Stimulated activated CD4-positive, alpha-beta T cell treated with anti-CD3 and anti-CD28 coated beads, Interleukin-12 subunit alpha, Interleukin-12 subunit beta, amount 100 ng/mL, for 4 hours (primary cell): ENCODE measurements around the gene SFXN5.
"Not testable (repeated sequence)": the region's sequence is repeated elsewhere in the genome, so short reads cannot be mapped to it uniquely, and the experiment has no call there.

Source experiments
- DNase-seq: peaks from one replicate; pipeline ENCODE4 v3.0.0-alpha.2; 2020

Gene SFXN5

GRCh38 chr2:72917138-72917876 is 154.2 kb downstream of the SFXN5 start, which contains the start of gene EMX1:
Gene EMX1, plus strand, starts transcription at chr2:72917519. Its CDS starts 334 bp downstream, at chr2:72917853.
- DNase-seq, result peak; percentile 55

GRCh38 chr2:72916743-72917137 is 154.8 kb downstream of the SFXN5 start:
- no peak for DNase-seq

GRCh38 chr2:72915907-72916742 is 155.4 kb downstream of the SFXN5 start:
- DNase-seq, result peak; percentile 45

GRCh38 chr2:72915320-72915906 is 156.1 kb downstream of the SFXN5 start:
- DNase-seq, result no peak

- DNase-seq, result no peak
Measured at GRCh38 chr2:72914589-72915319, 156.8 kb downstream of the SFXN5 start.

GRCh38 chr2:72914206-72914559 is 157.3 kb downstream of the SFXN5 start:
- DNase-seq, result no peak

- DNase-seq, result no peak
Measured at GRCh38 chr2:72913486-72914205, 157.9 kb downstream of the SFXN5 start.

- DNase-seq, result no peak
Measured at GRCh38 chr2:72911256-72911655, 160.3 kb downstream of the SFXN5 start.

- DNase-seq, result no peak
Measured at GRCh38 chr2:72908741-72909140, 162.8 kb downstream of the SFXN5 start.

- not testable (repeated sequence) for DNase-seq
Measured at GRCh38 chr2:72907369-72907768, 164.1 kb downstream of the SFXN5 start.

- DNase-seq, result no peak
Measured at GRCh38 chr2:72901426-72901825, 170.1 kb downstream of the SFXN5 start.

- no peak for DNase-seq
Measured at GRCh38 chr2:72900191-72900825, 171.2 kb downstream of the SFXN5 start.

GRCh38 chr2:72898585-72898906 is 173.0 kb downstream of the SFXN5 start:
- DNase-seq, result no peak

GRCh38 chr2:72897785-72898584 is 173.5 kb downstream of the SFXN5 start:
- DNase-seq, result no peak

- DNase-seq, result no peak
Measured at GRCh38 chr2:72896446-72896845, 175.1 kb downstream of the SFXN5 start.

- DNase-seq, result no peak
Measured at GRCh38 chr2:72895759-72896281, 175.7 kb downstream of the SFXN5 start.

GRCh38 chr2:72895154-72895553 is 176.4 kb downstream of the SFXN5 start:
- no peak for DNase-seq

GRCh38 chr2:72894514-72894913 is 177.0 kb downstream of the SFXN5 start:
- no peak for DNase-seq

- DNase-seq, result peak; percentile 26
Measured at GRCh38 chr2:72893594-72894319, 177.8 kb downstream of the SFXN5 start.

GRCh38 chr2:72892506-72893173 is 178.9 kb downstream of the SFXN5 start:
- DNase-seq, result peak; percentile 56
